Islet of Langerhans (tissue), 1 donor: ENCODE data around the gene IQGAP1.
"Not testable (repeated sequence)": the region's sequence is repeated elsewhere in the genome, so short reads cannot be mapped to it uniquely, and the experiment has no call there.

ENCODE experiments used
- FAIRE-seq: peaks from one replicate; lab custom pipeline; 2011; peaks lifted over from hg19 to GRCh38; lab: Jason Lieb, UNC

The IQGAP1 gene

GRCh38 chr15:90387534-90388461 lies at the start of gene IQGAP1:
Gene IQGAP1, plus strand, starts transcription at chr15:90388242. Its CDS starts 100 bp downstream, at chr15:90388342.
- FAIRE-seq: no peak

GRCh38 chr15:90338532-90338931 lies 49.5 kb upstream of the IQGAP1 start:
- FAIRE-seq: no peak

- FAIRE-seq: no peak
Observed at GRCh38 chr15:90340345-90340744, 47.7 kb upstream of the IQGAP1 start.

- no peak for FAIRE-seq
Observed at GRCh38 chr15:90343302-90343790, 44.7 kb upstream of the IQGAP1 start.

GRCh38 chr15:90344662-90345061 lies 43.4 kb upstream of the IQGAP1 start:
- no peak for FAIRE-seq

- FAIRE-seq: no peak
Observed at GRCh38 chr15:90345857-90346256, 42.2 kb upstream of the IQGAP1 start.

- not testable (repeated sequence) for FAIRE-seq
Observed at GRCh38 chr15:90347431-90348065, 40.5 kb upstream of the IQGAP1 start.

- FAIRE-seq: no peak
Observed at GRCh38 chr15:90348456-90348855, 39.6 kb upstream of the IQGAP1 start.

GRCh38 chr15:90349072-90349471 lies 39.0 kb upstream of the IQGAP1 start:
- no peak for FAIRE-seq

- no peak for FAIRE-seq
Observed at GRCh38 chr15:90349821-90350220, 38.2 kb upstream of the IQGAP1 start.

- FAIRE-seq: no peak
Observed at GRCh38 chr15:90351479-90352106, 36.4 kb upstream of the IQGAP1 start.

GRCh38 chr15:90352107-90352893 lies 35.7 kb upstream of the IQGAP1 start, which contains the start of gene ZNF774:
Gene ZNF774, plus strand, starts transcription at chr15:90352284. Its CDS starts 2,377 bp downstream, at chr15:90354661.
- peak; percentile 99 for FAIRE-seq

GRCh38 chr15:90354986-90355385 lies 33.1 kb upstream of the IQGAP1 start:
- FAIRE-seq: no peak

- FAIRE-seq: no peak
Observed at GRCh38 chr15:90358124-90359033, 29.7 kb upstream of the IQGAP1 start.

- no peak for FAIRE-seq
Observed at GRCh38 chr15:90360746-90361145, 27.3 kb upstream of the IQGAP1 start.

- no peak for FAIRE-seq
Observed at GRCh38 chr15:90362936-90363212, 25.2 kb upstream of the IQGAP1 start.

GRCh38 chr15:90364251-90364650 lies 23.8 kb upstream of the IQGAP1 start:
- FAIRE-seq: no peak

GRCh38 chr15:90365414-90366055 lies 22.5 kb upstream of the IQGAP1 start:
- no peak for FAIRE-seq

- no peak for FAIRE-seq
Observed at GRCh38 chr15:90367576-90367975, 20.5 kb upstream of the IQGAP1 start.

- FAIRE-seq: no peak
Observed at GRCh38 chr15:90375071-90375470, 13.0 kb upstream of the IQGAP1 start.

GRCh38 chr15:90376789-90377188 lies 11.3 kb upstream of the IQGAP1 start:
- FAIRE-seq: no peak
